C4-2B (cell line): ENCODE data around the gene AMMECR1L.
A peak's percentile ranks its signal among the peaks of the same experiment; 100 is the strongest.

Experiments
- H3K27ac ChIP-seq: fragments of 450-650 bp; 2 replicates; pipeline ENCODE4 v1.5.1; 2017
- ZFX ChIP-seq: fragments of 450-650 bp; IDR thresholded peaks from 2 replicates; pipeline ENCODE4 v1.6.1; 2017
- TF ChIP-seq, protein P1 (sequence below): fragments of 450-650 bp; conservative IDR thresholded peaks from 2 replicates; pipeline ENCODE4 v1.5.1; 2017; ENCODE audit warnings: mild to moderate bottlenecking

Gene AMMECR1L

DNA sequence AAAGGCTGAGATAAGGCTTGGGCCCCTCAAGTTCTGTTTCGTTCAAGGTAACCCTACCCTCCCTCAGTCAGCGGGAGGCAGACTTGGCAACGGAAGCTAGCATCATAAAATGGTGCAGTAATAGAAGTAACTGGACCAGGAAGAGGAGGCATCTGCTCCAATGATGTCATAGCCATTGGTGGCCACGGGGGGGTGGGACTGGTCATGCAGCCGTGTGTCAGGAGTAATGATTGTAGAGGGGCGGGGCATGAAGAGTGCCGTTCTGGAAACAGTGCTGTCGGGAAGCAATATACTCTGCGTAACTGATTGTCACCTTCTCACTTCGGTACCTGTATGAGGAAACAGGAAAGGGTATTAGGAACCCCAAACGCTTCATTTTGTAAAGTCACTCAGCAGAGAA is 20.9 kb downstream of the AMMECR1L start:
- H3K27ac ChIP-seq = no peak overlapping the region
- TF ChIP-seq, protein P1, sequence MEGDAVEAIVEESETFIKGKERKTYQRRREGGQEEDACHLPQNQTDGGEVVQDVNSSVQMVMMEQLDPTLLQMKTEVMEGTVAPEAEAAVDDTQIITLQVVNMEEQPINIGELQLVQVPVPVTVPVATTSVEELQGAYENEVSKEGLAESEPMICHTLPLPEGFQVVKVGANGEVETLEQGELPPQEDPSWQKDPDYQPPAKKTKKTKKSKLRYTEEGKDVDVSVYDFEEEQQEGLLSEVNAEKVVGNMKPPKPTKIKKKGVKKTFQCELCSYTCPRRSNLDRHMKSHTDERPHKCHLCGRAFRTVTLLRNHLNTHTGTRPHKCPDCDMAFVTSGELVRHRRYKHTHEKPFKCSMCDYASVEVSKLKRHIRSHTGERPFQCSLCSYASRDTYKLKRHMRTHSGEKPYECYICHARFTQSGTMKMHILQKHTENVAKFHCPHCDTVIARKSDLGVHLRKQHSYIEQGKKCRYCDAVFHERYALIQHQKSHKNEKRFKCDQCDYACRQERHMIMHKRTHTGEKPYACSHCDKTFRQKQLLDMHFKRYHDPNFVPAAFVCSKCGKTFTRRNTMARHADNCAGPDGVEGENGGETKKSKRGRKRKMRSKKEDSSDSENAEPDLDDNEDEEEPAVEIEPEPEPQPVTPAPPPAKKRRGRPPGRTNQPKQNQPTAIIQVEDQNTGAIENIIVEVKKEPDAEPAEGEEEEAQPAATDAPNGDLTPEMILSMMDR = no peak; the same call in 1 of the 2 replicates
- TF ChIP-seq ZFX = no peak

DNA sequence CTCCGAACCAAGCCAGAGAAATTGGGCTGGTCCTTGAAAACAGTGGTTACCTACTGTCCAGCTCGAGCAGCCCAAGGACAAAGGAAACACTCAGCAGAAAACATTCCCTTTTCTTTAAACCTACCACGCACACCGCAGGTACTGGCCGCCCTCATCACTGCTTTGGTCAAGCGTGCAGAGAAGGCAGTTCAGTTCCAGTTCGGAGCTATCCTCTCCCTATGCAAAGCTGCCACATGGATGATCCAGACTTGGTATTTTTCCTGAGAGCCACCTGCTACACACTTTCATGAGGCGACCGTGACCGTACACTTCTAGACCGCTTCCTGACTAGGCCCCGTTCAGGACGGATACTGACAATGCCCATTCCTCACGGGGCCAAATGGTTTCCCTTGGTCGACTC is 23.5 kb downstream of the AMMECR1L start:
- TF ChIP-seq, protein P1 = no peak
- no peak for TF ChIP-seq ZFX

DNA sequence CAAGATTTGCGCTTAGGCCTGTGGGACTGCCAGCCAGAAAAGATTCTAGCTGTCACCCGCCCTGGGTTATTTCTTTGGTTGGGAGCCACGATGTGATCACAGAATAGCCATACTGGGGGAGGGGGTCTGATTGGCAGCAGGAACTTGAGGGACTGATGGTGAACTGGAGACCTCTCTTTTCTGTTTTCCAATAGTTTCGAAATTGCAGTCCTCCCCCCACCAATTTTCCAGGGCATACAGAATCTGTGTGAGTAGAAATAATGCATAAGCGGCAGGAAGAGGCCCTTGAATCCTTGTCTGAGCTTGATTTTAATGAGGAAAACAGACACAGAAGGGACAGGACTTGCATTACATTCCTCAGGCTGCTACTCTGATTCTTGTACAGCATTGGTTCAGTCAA is 25.6 kb downstream of the AMMECR1L start:
- no peak for TF ChIP-seq ZFX
- TF ChIP-seq, protein P1 = no peak
- H3K27ac ChIP-seq = peak overlapping the region; percentile 24; the same call in 1 of the 2 replicates

More for the DNA sequence above, 23.5 kb downstream of the AMMECR1L start:
- H3K27ac ChIP-seq = no peak overlapping the region

DNA sequence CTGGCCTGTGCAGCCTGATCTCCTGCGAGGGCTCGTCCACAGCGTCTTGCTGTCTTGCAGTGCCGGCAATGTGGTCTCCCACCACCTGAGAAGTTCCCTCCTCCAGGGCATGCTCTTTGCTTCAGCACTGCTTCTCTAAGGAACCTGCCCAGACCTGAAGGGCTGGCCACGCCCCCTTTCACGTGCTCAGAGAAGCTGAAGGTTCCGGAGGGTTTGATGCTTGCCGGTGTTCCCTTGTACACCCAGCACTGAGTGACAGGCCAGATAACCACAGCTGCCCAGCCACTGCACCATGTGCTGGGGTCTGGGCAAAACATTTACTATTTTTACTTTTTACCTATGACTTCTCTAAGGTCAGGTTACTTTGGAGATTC is 26.1 kb downstream of the AMMECR1L start:
- TF ChIP-seq ZFX = no peak
- TF ChIP-seq, protein P1 = no peak
- H3K27ac ChIP-seq = peak overlapping the region; percentile 24; the same call in 1 of the 2 replicates

DNA sequence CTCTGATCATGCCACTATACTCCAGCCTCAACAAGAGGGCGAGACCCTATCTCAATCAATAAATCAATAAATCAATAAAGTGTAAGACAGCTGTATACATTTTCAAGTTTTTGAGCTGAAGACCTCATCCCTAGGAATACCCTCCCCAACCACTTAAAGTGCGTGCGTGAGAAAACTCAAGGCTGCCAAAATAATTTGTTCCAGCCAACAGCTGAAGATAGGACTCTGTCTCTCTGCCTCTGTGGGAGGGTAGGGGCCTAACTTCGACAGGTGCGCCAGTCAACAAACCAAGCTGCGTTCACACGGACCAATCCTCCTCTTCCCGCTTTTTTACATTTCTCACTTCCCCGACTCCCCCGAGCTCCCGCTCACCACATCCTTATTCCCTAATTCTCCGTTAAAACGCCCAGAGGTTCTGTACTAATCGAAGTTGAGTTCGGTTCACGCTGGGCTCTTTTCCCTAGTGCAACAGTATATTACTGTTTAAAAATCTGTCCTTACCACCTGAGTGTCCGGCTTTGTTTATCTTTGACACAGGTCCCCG is 28.4 kb downstream of the AMMECR1L start:
- TF ChIP-seq ZFX = no peak
- TF ChIP-seq, protein P1 = no peak
- peak overlapping the region; percentile 83 for H3K27ac ChIP-seq

DNA sequence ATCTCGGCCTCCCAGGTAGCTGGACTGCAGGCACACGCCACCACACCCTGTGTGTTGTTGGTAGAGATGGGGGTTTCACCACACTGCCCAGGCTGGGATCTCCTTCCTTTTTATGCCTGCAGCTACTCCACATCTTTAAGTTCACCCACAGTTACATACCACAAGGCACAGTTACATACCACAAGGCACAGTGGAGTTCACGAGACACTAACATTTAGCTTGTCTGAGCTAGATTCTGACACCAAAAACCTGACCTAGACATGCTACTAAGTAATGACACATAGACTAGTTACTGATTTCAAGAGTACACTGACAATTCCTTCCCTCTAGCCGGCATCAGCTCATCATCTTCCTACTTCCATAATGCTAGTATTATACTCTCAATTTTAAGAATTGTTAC is 32.1 kb downstream of the AMMECR1L start:
- H3K27ac ChIP-seq = no peak overlapping the region
- TF ChIP-seq, protein P1 = no peak
- TF ChIP-seq ZFX = no peak

- H3K27ac ChIP-seq = no peak overlapping the region
- TF ChIP-seq, protein P1 = no peak
- TF ChIP-seq ZFX = no peak
Measured at GRCh38 chr2:127852388-127852787, 33.4 kb downstream of the AMMECR1L start.
